ENCODE data around the gene ERP27.

GRCh38 chr12:14874882-14875281, 63.5 kb downstream of the ERP27 start:
- no peak for TF ChIP-seq CTCF (IDR thresholded peaks at IDR 0.05)
- TF ChIP-seq POLR2A (IDR thresholded peaks at IDR 0.05): no peak

Measured in body of pancreas (tissue), 4 donors.